Left renal pelvis (tissue), 4 donors: ENCODE results near the gene HDAC1. TPM values are rescaled to one million over a fixed set of nuclear protein-coding genes. Genes with fewer than 3 reads are reported as not detected.

Experiments
- DNase-seq, 4 donors: peaks; one replicate each; pipeline ENCODE4 v3.0.0-alpha.2; 2013; ENCODE audit warnings: low read depth in 4 of 4, low spot score in 3 of 4
- polyA plus RNA-seq, 4 donors: library from polyadenylated mRNA; unstranded; fragments of 120-200 nt; gene quantifications; one replicate each; pipeline ENCODE4 v1.2.1, GENCODE V29; 2013; ENCODE audit not compliant: insufficient read length in 4 of 4

The HDAC1 gene
- polyA plus RNA-seq, 4 donors = 77.5 to 201 (median 189) TPM

GRCh38 chr1:32363713-32364112 lies 71.8 kb downstream of the HDAC1 start:
- no peak for DNase-seq

- no peak for DNase-seq
Measured at GRCh38 chr1:32364836-32365235, 73.0 kb downstream of the HDAC1 start.

GRCh38 chr1:32365445-32365844 lies 73.6 kb downstream of the HDAC1 start:
- DNase-seq = no peak

GRCh38 chr1:32367912-32368635 lies 76.2 kb downstream of the HDAC1 start:
- no peak for DNase-seq

- DNase-seq = no peak
Measured at GRCh38 chr1:32372149-32372756, 80.4 kb downstream of the HDAC1 start.

GRCh38 chr1:32373996-32374592 lies 82.2 kb downstream of the HDAC1 start:
- no peak for DNase-seq

- DNase-seq = no peak
Measured at GRCh38 chr1:32376199-32376598, 84.3 kb downstream of the HDAC1 start.

GRCh38 chr1:32377541-32378220 lies 85.8 kb downstream of the HDAC1 start:
- no peak for DNase-seq

- DNase-seq = no peak
Measured at GRCh38 chr1:32380057-32380456, 88.2 kb downstream of the HDAC1 start.

Other genes with a start within 250 kb of the HDAC1 start
- gene TMEM39B, start 219.1 kb upstream of the HDAC1 start, polyA plus RNA-seq = 10 to 100 TPM; 17.9 to 25.0 (median 21.3) TPM
- gene KPNA6, start 184.0 kb upstream of the HDAC1 start, polyA plus RNA-seq = 10 to 100 TPM; 28.3 to 39.6 (median 33.9) TPM
- gene TXLNA, start 112.4 kb upstream of the HDAC1 start, polyA plus RNA-seq = 10 to 100 TPM; 45.2 to 46.7 (median 45.2) TPM
- 10 to 100 TPM; 21.1 to 29.0 (median 25.1) TPM for gene CCDC28B, start 91.5 kb upstream of the HDAC1 start, polyA plus RNA-seq
- gene IQCC, start 86.4 kb upstream of the HDAC1 start, polyA plus RNA-seq = 1 to 10 TPM; 5.6 to 9.8 (median 7.3) TPM
- gene DCDC2B, start 83.0 kb upstream of the HDAC1 start, polyA plus RNA-seq = 1 to 10 TPM in 2 of 4 donors, under 1 TPM in 2; 0.34 to 2.0 (median 0.82) TPM
- 10 to 100 TPM; 17.1 to 30.8 (median 24.2) TPM for gene TMEM234, start 69.7 kb upstream of the HDAC1 start, polyA plus RNA-seq
- 100 to 1,000 TPM; 155 to 187 (median 164) TPM for gene EIF3I, start 69.7 kb upstream of the HDAC1 start, polyA plus RNA-seq
- 10 to 100 TPM in 2 of 4 donors, 1 to 10 TPM in 2; 3.8 to 12.9 (median 9.8) TPM for gene FAM167B, start 44.9 kb upstream of the HDAC1 start, polyA plus RNA-seq
- 1 to 10 TPM; 1.3 to 7.4 (median 4.5) TPM for gene LCK, start 40.8 kb upstream of the HDAC1 start, polyA plus RNA-seq
- 100 to 1,000 TPM; 388 to 468 (median 433) TPM for gene MARCKSL1, start 44.1 kb downstream of the HDAC1 start, polyA plus RNA-seq
- 10 to 100 TPM in 1 of 4 donors, 1 to 10 TPM in 3; 2.5 to 11.8 (median 4.9) TPM for gene FAM229A, start 70.4 kb downstream of the HDAC1 start, polyA plus RNA-seq
- gene TSSK3, start 70.5 kb downstream of the HDAC1 start, polyA plus RNA-seq = 1 to 10 TPM; 1.5 to 6.2 (median 2.6) TPM
- gene BSDC1, start 102.4 kb downstream of the HDAC1 start, polyA plus RNA-seq = 10 to 100 TPM; 57.3 to 65.8 (median 60.2) TPM
- gene ZBTB8B, start 173.0 kb downstream of the HDAC1 start, polyA plus RNA-seq = 1 to 10 TPM in 3 of 4 donors, under 1 TPM in 1; 0.34 to 2.0 (median 1.2) TPM
- gene ZBTB8A, start 247.3 kb downstream of the HDAC1 start, polyA plus RNA-seq = 10 to 100 TPM; 16.5 to 21.8 (median 19.5) TPM